ENCODE measurements around the gene CXCR5. TPM values are rescaled to one million over a fixed set of nuclear protein-coding genes. Genes with fewer than 3 reads are reported as not detected.

Gene CXCR5
- total and polyA plus RNA-seq, 4 donors = 0.06 to 0.92 TPM; not detected in 2

DNA sequence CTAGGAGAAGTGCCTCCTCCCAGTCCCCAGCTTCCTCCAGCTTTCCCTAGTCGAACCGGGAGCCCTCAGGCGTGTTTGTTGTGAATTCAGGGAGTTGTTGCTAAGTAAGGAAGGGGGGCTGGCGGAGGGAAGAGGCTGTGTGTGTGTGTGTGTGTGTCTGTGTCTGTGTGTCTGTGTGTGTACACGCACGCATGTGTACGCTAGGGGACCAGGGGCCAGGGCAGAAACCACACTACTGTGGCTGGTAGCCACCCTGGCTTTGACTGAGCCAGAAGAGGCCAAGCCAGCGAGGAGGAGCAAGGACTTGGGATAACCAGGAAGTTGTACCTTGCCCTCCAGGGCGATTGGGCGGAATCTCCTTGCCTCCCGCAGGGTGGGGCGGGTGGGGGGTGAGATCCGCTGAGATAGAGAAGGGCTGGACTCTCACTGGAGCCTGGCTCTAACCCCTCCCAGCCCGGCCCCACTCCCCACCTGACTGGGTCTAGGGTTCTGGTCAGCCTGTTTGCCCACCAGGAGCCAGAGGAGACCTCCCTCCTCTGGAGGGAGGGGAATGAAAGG, 34.5 kb downstream of the CXCR5 start:
- peak overlapping the region; percentile 22 to 26 for H3K9ac ChIP-seq (ENCODE audit: low read depth in 1 of 2, low read length in 2 of 2)
- 13% methylated on average over 14 of the region's 14 CpGs for WGBS
- H3K9me3 ChIP-seq (ENCODE audit: control insufficient read depth in 4 of 4, low read length in 3 of 4) = no peaks in the 10 kb centered on the region
- H3K27me3 ChIP-seq (ENCODE audit: control insufficient read depth in 4 of 4, insufficient read depth in 4 of 4, low read length in 3 of 4) = no peaks in the 10 kb centered on the region
- peak overlapping the region in 2 of 3 donors; percentile 7 to 32 for H3K4me3 ChIP-seq (ENCODE audit: low read depth in 1 of 3, low read length in 3 of 3)
- peaks cover 37 to 96% (median 77%) of the 10 kb centered on the region in 4 donors for H3K4me1 ChIP-seq (ENCODE audit: control insufficient read depth in 4 of 4, insufficient read depth in 4 of 4, low read length in 3 of 4)
- no peaks in the 10 kb centered on the region for H3K36me3 ChIP-seq (ENCODE audit: control insufficient read depth in 4 of 4, insufficient read depth in 3 of 4, low read depth in 1 of 4, low read length in 3 of 4)
- peak; percentile 61 for TF ChIP-seq SP1 (IDR thresholded peaks at IDR 0.05)
- TF ChIP-seq RXRA (IDR thresholded peaks at IDR 0.05) = peak in 1 of 2 donors; percentile 39
- peak in 1 of 2 donors; percentile 33 for TF ChIP-seq JUND (IDR thresholded peaks at IDR 0.05)
- peak; percentile 80 to 93 for TF ChIP-seq HNF4A (conservative IDR thresholded peaks at IDR 0.05)
- TF ChIP-seq HNF4G (IDR thresholded peaks at IDR 0.05) = peak; percentile 74
- no peak for TF ChIP-seq GABPA (IDR thresholded peaks at IDR 0.05 in 1 of 2, conservative IDR thresholded peaks at IDR 0.05 in 1 of 2)
- TF ChIP-seq NR2F2 (IDR thresholded peaks at IDR 0.05) = peak; percentile 43
- TF ChIP-seq FOXA1 (IDR thresholded peaks at IDR 0.05) = no peak
- no peak for TF ChIP-seq TAF1 (conservative IDR thresholded peaks at IDR 0.05)
- TF ChIP-seq, protein P1, sequence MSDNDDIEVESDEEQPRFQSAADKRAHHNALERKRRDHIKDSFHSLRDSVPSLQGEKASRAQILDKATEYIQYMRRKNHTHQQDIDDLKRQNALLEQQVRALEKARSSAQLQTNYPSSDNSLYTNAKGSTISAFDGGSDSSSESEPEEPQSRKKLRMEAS (IDR thresholded peaks at IDR 0.05) = no peak
- TF ChIP-seq EGR1 (IDR thresholded peaks at IDR 0.05; ENCODE audit: low read depth in 2 of 2) = no peak
- DNase-seq (ENCODE audit: low spot score) = no peak
- H3K27ac ChIP-seq (ENCODE audit: low read depth in 1 of 2, low read length in 2 of 2) = peak overlapping the region; percentile 86 to 94

DNA sequence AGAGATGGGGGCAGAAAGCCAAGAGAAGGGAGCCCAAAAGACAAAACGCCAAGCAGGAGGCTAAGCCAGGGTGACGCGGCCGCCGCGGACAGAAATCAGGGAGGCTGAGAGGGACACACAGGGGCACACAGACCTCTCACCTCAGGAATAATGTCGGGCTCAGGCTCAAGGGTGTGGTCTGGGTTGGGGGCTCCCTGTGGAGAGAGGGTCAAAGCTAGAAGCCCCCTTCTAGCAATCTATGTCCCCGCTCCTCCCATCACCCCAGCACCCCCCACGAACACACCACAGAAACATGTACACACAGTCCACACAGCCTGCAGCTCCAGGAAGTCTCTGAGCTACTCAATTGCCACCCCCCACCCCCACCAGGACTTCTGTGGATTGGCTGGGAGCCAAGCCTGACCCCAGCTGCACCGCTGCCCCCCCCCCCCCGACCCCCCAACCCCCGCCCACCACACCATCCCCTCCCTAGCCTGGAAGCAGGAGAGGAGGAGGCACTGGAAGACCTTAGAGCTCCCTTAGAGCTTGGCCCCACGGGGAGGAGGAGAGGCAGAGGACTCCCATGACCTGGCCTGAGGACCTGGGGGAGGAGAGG, 35.1 kb downstream of the CXCR5 start:
- H3K36me3 ChIP-seq (ENCODE audit: control insufficient read depth in 4 of 4, insufficient read depth in 3 of 4, low read depth in 1 of 4, low read length in 3 of 4) = no peaks in the 10 kb centered on the region
- H3K9me3 ChIP-seq (ENCODE audit: control insufficient read depth in 4 of 4, low read length in 3 of 4) = no peaks in the 10 kb centered on the region
- H3K4me3 ChIP-seq (ENCODE audit: low read depth in 1 of 3, low read length in 3 of 3) = peak overlapping the region in 2 of 3 donors; percentile 7 to 32
- peak overlapping the region; percentile 91 to 94 for H3K27ac ChIP-seq (ENCODE audit: low read depth in 1 of 2, low read length in 2 of 2)
- H3K4me1 ChIP-seq (ENCODE audit: control insufficient read depth in 4 of 4, insufficient read depth in 4 of 4, low read length in 3 of 4) = peaks cover 35 to 98% (median 81%) of the 10 kb centered on the region in 4 donors
- peak overlapping the region; percentile 26 to 44 for H3K9ac ChIP-seq (ENCODE audit: low read depth in 1 of 2, low read length in 2 of 2)
- TF ChIP-seq FOXA2 (IDR thresholded peaks at IDR 0.05) = no peak
- no peak for TF ChIP-seq RAD21 (IDR thresholded peaks at IDR 0.05)
- TF ChIP-seq, protein P2, sequence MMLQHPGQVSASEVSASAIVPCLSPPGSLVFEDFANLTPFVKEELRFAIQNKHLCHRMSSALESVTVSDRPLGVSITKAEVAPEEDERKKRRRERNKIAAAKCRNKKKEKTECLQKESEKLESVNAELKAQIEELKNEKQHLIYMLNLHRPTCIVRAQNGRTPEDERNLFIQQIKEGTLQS (IDR thresholded peaks at IDR 0.05) = no peak
- no peak for TF ChIP-seq EGR1 (IDR thresholded peaks at IDR 0.05; ENCODE audit: low read depth in 2 of 2)
- TF ChIP-seq SP1 (IDR thresholded peaks at IDR 0.05) = no peak
- TF ChIP-seq, protein P3, sequence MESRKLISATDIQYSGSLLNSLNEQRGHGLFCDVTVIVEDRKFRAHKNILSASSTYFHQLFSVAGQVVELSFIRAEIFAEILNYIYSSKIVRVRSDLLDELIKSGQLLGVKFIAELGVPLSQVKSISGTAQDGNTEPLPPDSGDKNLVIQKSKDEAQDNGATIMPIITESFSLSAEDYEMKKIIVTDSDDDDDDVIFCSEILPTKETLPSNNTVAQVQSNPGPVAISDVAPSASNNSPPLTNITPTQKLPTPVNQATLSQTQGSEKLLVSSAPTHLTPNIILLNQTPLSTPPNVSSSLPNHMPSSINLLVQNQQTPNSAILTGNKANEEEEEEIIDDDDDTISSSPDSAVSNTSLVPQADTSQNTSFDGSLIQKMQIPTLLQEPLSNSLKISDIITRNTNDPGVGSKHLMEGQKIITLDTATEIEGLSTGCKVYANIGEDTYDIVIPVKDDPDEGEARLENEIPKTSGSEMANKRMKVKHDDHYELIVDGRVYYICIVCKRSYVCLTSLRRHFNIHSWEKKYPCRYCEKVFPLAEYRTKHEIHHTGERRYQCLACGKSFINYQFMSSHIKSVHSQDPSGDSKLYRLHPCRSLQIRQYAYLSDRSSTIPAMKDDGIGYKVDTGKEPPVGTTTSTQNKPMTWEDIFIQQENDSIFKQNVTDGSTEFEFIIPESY (IDR thresholded peaks at IDR 0.05) = no peak
- no peak for TF ChIP-seq HNF4G (IDR thresholded peaks at IDR 0.05)
- TF ChIP-seq TAF1 (conservative IDR thresholded peaks at IDR 0.05) = no peak
- no peak for TF ChIP-seq JUND (IDR thresholded peaks at IDR 0.05)
- no peak for TF ChIP-seq FOXA1 (IDR thresholded peaks at IDR 0.05)
- TF ChIP-seq, protein P4, sequence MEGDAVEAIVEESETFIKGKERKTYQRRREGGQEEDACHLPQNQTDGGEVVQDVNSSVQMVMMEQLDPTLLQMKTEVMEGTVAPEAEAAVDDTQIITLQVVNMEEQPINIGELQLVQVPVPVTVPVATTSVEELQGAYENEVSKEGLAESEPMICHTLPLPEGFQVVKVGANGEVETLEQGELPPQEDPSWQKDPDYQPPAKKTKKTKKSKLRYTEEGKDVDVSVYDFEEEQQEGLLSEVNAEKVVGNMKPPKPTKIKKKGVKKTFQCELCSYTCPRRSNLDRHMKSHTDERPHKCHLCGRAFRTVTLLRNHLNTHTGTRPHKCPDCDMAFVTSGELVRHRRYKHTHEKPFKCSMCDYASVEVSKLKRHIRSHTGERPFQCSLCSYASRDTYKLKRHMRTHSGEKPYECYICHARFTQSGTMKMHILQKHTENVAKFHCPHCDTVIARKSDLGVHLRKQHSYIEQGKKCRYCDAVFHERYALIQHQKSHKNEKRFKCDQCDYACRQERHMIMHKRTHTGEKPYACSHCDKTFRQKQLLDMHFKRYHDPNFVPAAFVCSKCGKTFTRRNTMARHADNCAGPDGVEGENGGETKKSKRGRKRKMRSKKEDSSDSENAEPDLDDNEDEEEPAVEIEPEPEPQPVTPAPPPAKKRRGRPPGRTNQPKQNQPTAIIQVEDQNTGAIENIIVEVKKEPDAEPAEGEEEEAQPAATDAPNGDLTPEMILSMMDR (IDR thresholded peaks at IDR 0.05; ENCODE audit: low read depth, low read length, missing input control) = no peak
- TF ChIP-seq YY1 (IDR thresholded peaks at IDR 0.05) = no peak
- no peak for TF ChIP-seq HNF4A (conservative IDR thresholded peaks at IDR 0.05)
- TF ChIP-seq, protein P5, sequence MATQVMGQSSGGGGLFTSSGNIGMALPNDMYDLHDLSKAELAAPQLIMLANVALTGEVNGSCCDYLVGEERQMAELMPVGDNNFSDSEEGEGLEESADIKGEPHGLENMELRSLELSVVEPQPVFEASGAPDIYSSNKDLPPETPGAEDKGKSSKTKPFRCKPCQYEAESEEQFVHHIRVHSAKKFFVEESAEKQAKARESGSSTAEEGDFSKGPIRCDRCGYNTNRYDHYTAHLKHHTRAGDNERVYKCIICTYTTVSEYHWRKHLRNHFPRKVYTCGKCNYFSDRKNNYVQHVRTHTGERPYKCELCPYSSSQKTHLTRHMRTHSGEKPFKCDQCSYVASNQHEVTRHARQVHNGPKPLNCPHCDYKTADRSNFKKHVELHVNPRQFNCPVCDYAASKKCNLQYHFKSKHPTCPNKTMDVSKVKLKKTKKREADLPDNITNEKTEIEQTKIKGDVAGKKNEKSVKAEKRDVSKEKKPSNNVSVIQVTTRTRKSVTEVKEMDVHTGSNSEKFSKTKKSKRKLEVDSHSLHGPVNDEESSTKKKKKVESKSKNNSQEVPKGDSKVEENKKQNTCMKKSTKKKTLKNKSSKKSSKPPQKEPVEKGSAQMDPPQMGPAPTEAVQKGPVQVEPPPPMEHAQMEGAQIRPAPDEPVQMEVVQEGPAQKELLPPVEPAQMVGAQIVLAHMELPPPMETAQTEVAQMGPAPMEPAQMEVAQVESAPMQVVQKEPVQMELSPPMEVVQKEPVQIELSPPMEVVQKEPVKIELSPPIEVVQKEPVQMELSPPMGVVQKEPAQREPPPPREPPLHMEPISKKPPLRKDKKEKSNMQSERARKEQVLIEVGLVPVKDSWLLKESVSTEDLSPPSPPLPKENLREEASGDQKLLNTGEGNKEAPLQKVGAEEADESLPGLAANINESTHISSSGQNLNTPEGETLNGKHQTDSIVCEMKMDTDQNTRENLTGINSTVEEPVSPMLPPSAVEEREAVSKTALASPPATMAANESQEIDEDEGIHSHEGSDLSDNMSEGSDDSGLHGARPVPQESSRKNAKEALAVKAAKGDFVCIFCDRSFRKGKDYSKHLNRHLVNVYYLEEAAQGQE (IDR thresholded peaks at IDR 0.05) = no peak
- TF ChIP-seq, protein P1 (IDR thresholded peaks at IDR 0.05) = no peak
- no peak for TF ChIP-seq NR2F2 (IDR thresholded peaks at IDR 0.05)
- TF ChIP-seq GABPA (IDR thresholded peaks at IDR 0.05 in 1 of 2, conservative IDR thresholded peaks at IDR 0.05 in 1 of 2) = no peak
- TF ChIP-seq RXRA (IDR thresholded peaks at IDR 0.05) = no peak
- DNase-seq (ENCODE audit: low spot score) = no peak
- H3K27me3 ChIP-seq (ENCODE audit: control insufficient read depth in 4 of 4, insufficient read depth in 4 of 4, low read length in 3 of 4) = no peaks in the 10 kb centered on the region
- 6% methylated on average over 13 of the region's 13 CpGs for WGBS

Measured in liver (tissue), 9 donors.